Measurements from ENCODE around the gene C2orf15. TPM values are rescaled to one million over a fixed set of nuclear protein-coding genes. Genes with fewer than 3 reads are reported as not detected.

C2orf15 gene, protein sequence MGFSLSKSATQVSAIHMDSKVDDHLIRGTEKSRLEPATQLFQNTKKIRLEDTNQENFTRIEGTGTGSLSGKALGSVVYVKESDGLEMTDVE
- not detected for total RNA-seq
- 1 to 10 TPM; 2.4 to 2.8 (median 2.5) TPM for polyA plus RNA-seq

DNA sequence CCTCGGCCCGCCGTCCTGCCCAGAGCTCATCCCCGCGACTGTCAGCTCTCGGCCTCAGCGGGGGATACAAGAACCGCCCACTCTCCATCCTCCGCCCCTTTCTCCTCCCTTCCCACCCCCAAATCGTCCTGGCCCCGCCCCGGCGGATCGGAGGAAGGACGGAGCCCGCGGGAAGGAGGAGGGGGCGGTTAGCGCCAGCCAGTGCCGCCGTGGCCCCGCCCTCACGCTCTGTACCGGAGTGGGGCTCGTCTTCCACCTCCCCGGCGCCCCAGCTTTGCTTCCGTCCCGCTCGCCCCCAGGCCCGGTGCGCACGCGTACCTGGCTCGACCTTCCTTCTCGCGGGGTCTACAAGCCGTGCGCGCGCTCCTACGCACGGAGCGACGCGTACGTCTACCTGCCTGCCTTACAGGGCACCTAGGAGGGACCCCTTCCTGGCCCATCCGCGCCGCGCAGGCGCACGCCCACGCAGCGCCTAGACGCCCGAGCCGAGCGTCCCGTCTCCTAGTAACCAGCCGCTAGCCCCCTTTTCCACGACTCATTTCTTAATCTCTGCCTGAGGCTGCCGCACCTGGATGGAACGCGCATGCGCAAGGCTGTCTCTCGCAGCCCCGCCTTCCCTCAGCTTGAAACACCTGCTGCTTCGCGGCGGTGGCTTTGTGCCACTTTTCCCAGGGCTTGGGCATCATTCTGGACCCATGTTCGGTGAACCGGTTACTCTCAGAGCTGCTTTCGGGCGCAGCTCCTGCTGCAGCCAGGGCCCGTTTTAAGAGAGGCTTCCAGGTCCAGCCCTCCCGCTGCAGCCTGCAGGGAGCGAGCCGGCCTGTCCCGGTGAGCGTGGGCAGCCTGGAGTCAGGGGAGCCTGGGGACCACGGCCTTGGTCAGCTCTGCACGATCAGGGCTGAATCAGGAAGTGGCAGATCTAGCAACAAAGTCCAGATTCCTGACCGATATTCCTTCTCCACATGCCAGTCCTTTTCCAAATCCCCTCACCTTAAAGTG lies at the start of gene C2orf15:
Gene C2orf15, plus strand, starts transcription at position 598 of the 999 bp plus-strand sequence. CDS start 8,852 bp downstream, outside the sequence.
- no peaks in the 10 kb centered on the region for H3K27me3 ChIP-seq
- intact Hi-C loops (cut with DNase I) = loop anchor here (1.0 to 5.0 kb wide), 2 partner anchors 12 to 41 kb away; partner anchors contain the start of genes MITD1 and MRPL30
- no peaks in the 10 kb centered on the region for H3K9me3 ChIP-seq
- no peaks in the 10 kb centered on the region for H3K36me3 ChIP-seq
- peak within 1 kb of the TSS; percentile 81 to 87 (median 82) for H3K27ac ChIP-seq
- H3K4me1 ChIP-seq = peaks cover 0 to 16% (median 11%) of the 10 kb centered on the region in 4 donors
- WGBS, 2 donors = 1% methylated on average over 84 of the region's 84 CpGs
- DNase-seq = peak; percentile 95
- TF ChIP-seq, protein P1, sequence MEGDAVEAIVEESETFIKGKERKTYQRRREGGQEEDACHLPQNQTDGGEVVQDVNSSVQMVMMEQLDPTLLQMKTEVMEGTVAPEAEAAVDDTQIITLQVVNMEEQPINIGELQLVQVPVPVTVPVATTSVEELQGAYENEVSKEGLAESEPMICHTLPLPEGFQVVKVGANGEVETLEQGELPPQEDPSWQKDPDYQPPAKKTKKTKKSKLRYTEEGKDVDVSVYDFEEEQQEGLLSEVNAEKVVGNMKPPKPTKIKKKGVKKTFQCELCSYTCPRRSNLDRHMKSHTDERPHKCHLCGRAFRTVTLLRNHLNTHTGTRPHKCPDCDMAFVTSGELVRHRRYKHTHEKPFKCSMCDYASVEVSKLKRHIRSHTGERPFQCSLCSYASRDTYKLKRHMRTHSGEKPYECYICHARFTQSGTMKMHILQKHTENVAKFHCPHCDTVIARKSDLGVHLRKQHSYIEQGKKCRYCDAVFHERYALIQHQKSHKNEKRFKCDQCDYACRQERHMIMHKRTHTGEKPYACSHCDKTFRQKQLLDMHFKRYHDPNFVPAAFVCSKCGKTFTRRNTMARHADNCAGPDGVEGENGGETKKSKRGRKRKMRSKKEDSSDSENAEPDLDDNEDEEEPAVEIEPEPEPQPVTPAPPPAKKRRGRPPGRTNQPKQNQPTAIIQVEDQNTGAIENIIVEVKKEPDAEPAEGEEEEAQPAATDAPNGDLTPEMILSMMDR (IDR thresholded peaks at IDR 0.05) = no peak
- TF ChIP-seq POLR2A (IDR thresholded peaks at IDR 0.05) = peak in 1 of 2 donors; percentile 72
- TF ChIP-seq POLR2AphosphoS5 (IDR thresholded peaks at IDR 0.05) = peak; percentile 84 to 97 (median 84)
- TF ChIP-seq EP300 (IDR thresholded peaks at IDR 0.05) = no peak
- H3K4me3 ChIP-seq = peak within 1 kb of the TSS; percentile 73 to 97 (median 83)

DNA sequence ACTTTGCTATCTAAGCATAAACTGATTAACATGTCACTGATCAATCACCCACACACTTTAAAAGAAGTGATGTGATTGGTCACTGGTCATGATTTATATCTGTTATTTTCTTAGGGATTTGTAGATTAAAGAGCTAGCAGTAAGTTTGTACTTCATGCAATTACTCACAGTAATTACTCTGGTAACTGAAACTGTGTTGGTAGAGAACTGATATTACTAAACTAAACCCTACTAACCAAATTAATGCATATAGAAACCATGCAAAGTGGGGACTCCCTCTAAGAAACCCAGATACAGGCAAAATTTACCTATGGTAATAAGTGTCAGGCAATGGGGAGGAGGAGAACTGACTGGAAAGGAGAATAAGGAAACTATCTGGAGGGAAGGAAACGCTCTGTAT lies 44.8 kb upstream of the C2orf15 start:
- no peak overlapping the region for H3K4me3 ChIP-seq

DNA sequence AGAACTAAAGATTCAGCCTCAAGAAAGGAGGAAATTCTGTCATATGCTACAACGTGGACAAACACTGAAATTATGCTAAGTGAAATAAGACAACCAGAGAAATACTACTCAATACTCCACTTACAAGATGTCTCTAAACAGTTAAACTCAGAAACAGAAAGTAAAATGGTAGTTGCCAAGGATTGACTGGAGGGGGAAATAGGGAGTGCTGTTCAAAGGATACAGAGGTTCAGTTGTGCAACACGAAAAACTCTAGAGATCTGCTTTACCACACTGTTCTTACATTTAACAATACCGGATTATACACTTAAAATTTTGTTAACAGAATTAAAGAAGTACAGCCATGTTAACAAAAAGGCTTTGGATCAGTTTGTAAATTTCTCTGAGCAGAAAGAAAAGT lies 39.8 kb upstream of the C2orf15 start:
- Histone ChIP-seq H3K36me3 (no peaks in the 10 kb centered on the region), H3K27ac (no peak overlapping the region), H3K9me3 (no peaks in the 10 kb centered on the region), H3K4me1 (no peaks in the 10 kb centered on the region), H3K4me3 (no peak overlapping the region), H3K27me3 (no peaks in the 10 kb centered on the region)
- no peak for DNase-seq
- intact Hi-C loops (cut with DNase I) = no loop called here
- WGBS, 2 donors = 44 to 49% methylated on average over 3 of the region's 3 CpGs
- TF ChIP-seq, protein P1 (IDR thresholded peaks at IDR 0.05) = no peak
- TF ChIP-seq EP300 (IDR thresholded peaks at IDR 0.05) = no peak
- no peak for TF ChIP-seq POLR2A (IDR thresholded peaks at IDR 0.05)
- TF ChIP-seq POLR2AphosphoS5 (IDR thresholded peaks at IDR 0.05) = no peak

More for the DNA sequence above, 44.8 kb upstream of the C2orf15 start:
- peaks cover 0 to 8% (median 1%) of the 10 kb centered on the region in 4 donors for H3K9me3 ChIP-seq
- TF ChIP-seq, protein P1 (IDR thresholded peaks at IDR 0.05) = no peak
- no peak overlapping the region for H3K27ac ChIP-seq
- 75 to 79% methylated on average over 1 of the region's 1 CpG for WGBS, 2 donors
- no peak for DNase-seq
- intact Hi-C loops (cut with DNase I) = no loop called here
- no peaks in the 10 kb centered on the region for H3K4me1 ChIP-seq
- no peaks in the 10 kb centered on the region for H3K36me3 ChIP-seq
- H3K27me3 ChIP-seq = no peaks in the 10 kb centered on the region

DNA sequence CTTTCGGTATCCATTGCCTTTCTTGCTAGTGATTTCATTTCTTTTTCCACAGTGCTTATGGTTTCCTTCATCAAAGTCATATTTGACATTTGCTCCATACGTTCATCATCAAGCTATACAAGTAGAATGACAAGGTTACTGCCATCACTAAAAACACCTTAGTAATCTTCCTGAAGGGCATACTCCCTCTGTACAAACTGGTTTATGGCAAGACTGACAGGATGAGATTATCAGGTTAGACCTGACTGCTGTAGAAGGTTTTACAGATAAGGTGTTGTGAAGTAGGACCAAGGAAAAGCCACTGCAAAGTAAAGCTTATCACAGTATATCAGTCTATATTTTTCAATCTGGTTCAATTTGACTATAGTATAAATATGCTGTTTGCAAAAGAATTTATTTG lies 37.5 kb upstream of the C2orf15 start:
- Histone ChIP-seq H3K27ac (no peak overlapping the region), H3K4me3 (no peak overlapping the region), H3K27me3 (no peaks in the 10 kb centered on the region), H3K4me1 (no peaks in the 10 kb centered on the region), H3K36me3 (no peaks in the 10 kb centered on the region), H3K9me3 (no peaks in the 10 kb centered on the region)
- no peak for DNase-seq
- TF ChIP-seq POLR2A (IDR thresholded peaks at IDR 0.05) (no peak), POLR2AphosphoS5 (IDR thresholded peaks at IDR 0.05) (no peak), EP300 (IDR thresholded peaks at IDR 0.05) (no peak)
- TF ChIP-seq, protein P1 (IDR thresholded peaks at IDR 0.05) = no peak
- intact Hi-C loops (cut with DNase I) = no loop called here
- WGBS, 2 donors = 84 to 89% methylated on average over 2 of the region's 2 CpGs

All from sigmoid colon (tissue), 7 donors.